GOT3 (cell line): Measurements from ENCODE around the gene RNF223.
"Not testable (repeated sequence)": the region's sequence is repeated elsewhere in the genome, so short reads cannot be mapped to it uniquely, and the experiment has no call there.

Source experiments
- DNase-seq: peaks from one replicate; lab custom pipeline; 2025; ENCODE audit warnings: mixed read lengths; lab: John Stamatoyannopoulos, UW

Gene RNF223

DNA sequence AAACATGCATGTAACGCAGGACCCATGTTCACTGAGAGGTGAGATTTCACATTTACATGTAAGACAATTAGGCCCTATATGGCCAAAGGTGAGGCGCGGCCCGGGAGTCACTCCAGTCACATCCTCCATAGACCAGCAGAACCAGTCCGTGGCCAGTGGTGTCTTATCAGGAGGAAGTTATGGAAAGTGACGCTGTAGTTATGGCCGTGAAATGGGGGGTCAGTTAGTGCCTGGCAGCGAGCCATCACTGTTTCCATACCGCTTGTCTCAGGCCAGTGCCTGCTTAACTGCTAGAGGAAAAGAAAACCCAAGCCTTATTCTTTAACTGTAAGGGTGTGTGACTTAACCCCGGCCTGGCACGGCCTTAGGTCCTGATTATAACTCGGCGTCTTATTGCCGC is 35.6 kb upstream of the RNF223 start:
- no peak for DNase-seq

- no peak for DNase-seq
These were observed 32.6 kb upstream of the RNF223 start for GRCh38 chr1:1106510-1107221.

- DNase-seq: not testable (repeated sequence)
These were observed 30.0 kb upstream of the RNF223 start for GRCh38 chr1:1104152-1104551.

DNA sequence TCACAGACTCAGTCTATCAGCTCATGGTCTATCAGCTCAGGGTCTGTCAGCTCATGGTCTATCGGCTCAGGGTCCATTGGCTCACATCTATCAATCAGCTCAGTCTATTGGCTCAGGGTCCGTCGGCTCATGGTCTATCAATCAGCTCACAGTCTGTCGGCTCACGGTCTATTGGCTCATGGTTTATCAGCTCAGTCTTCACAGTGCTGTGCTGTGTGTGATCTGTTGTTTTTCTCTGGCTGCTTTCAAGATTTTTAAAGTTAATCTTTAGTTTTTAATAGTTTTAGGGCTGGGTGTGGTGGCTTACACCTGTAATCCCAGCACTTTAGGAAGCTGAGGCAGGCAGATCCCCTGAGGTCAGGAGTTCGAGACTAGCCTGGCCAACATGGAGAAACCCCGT is 27.4 kb upstream of the RNF223 start:
- DNase-seq: no peak

- no peak for DNase-seq
These were observed 26.2 kb upstream of the RNF223 start for GRCh38 chr1:1100296-1100695.

- no peak for DNase-seq
These were observed 25.5 kb upstream of the RNF223 start for GRCh38 chr1:1099506-1100183.

- no peak for DNase-seq
These were observed 24.7 kb upstream of the RNF223 start for GRCh38 chr1:1098681-1099421.

DNA sequence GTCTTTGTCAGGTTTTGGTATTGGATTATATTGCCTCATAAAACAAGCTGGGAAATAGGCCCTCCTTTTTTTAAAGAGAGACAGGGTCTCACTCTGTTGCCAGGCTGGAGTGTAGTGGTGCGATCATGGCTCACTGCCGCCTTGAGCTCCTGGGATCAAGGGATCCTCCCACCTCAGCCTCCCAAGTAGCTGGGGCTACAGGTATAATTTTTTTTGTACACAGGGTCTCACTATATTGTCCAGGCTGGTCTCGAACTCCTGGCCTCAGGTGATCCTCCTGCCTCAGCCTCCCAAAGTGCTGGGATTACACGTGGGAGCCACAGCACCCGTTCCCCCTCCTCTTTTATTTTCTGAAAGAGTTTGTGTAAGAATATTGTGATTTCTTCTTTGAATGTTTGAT is 22.0 kb upstream of the RNF223 start:
- DNase-seq: not testable (repeated sequence)

GRCh38 chr1:1094981-1095380 is 20.9 kb upstream of the RNF223 start:
- no peak for DNase-seq

GRCh38 chr1:1093610-1093943 is 19.5 kb upstream of the RNF223 start:
- DNase-seq: no peak

DNA sequence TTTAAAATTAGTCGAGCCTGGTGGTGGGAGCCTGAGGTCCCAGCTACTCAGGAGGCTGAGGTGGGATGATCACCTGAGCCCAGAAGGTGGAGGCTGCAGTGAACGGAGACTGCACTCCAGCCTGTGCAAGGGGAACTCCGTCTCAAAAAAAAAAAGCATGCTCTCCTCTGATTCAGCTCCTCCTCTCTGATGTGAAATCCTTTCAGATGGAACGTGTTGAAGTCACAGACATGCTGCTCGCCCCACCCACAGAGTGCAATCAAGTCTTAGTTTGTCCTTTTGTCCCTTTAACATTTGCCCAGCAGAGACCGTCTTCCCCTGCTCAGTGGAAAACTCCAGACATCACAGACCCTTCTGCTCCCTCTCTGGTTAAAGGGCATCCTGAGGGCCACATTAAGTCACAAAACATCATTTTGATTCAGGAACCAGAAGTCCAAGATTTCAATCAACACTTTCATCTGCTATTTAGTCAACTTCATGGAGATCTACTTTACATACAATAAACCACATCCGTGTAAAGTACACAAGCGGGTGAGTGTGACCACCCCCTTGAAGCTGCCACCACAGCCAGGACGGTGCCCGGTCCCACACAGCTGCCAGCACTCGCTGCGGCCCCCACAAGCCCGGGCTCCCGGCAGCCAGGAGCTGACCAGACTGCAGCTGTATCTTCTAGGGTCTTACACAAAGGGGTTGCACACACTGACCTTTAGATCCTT is 18.9 kb upstream of the RNF223 start:
- no peak for DNase-seq

- no peak for DNase-seq
These were observed 18.2 kb upstream of the RNF223 start for GRCh38 chr1:1092149-1092855.

GRCh38 chr1:1091344-1092148 is 17.4 kb upstream of the RNF223 start:
- DNase-seq: no peak

DNA sequence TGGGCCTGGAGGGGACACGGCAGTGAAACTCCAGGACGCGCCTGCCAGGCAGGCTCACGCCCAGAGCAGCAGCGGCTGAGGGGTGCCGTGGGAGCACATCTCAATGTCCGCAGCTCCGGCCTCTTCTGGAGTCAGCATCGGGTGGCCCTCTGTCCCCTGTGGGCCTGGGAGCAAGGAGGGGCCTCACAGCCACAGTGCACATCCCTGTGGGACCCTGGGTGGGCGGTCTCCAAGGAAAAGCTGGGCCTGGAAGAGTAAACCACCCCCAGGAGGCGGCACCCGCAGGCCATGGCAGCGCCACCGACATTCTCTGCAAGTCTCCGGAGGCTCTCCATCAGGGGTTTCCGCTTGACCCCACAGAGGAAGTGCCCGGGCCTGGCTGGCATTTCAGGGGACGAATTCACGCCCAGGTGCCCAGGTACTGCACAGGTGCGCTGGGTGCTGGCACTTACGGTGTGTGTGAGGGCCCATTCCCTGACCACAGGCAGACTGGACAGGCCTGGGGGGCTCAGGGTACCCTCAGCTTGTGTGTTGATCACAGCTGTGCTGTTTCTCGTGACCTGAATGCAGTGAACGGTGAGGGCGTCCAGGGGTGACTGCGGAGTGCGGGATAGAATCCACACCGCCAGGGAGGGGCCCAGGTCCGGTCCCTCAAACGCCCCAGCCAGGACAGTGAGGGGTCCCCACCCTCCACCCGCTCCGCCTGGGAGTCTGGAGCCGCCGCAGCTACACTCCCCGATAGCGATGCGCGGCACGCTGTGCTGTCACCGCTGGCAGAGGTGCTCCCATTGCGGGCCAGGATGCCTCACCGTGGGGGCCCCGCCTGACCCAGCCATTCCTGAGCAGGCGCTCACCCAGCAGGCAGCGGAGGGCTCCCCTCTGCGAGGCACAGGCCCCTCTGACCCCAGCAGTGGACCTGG is 16.6 kb upstream of the RNF223 start:
- DNase-seq: no peak

GRCh38 chr1:1089731-1090423 is 15.8 kb upstream of the RNF223 start:
- DNase-seq: no peak

DNA sequence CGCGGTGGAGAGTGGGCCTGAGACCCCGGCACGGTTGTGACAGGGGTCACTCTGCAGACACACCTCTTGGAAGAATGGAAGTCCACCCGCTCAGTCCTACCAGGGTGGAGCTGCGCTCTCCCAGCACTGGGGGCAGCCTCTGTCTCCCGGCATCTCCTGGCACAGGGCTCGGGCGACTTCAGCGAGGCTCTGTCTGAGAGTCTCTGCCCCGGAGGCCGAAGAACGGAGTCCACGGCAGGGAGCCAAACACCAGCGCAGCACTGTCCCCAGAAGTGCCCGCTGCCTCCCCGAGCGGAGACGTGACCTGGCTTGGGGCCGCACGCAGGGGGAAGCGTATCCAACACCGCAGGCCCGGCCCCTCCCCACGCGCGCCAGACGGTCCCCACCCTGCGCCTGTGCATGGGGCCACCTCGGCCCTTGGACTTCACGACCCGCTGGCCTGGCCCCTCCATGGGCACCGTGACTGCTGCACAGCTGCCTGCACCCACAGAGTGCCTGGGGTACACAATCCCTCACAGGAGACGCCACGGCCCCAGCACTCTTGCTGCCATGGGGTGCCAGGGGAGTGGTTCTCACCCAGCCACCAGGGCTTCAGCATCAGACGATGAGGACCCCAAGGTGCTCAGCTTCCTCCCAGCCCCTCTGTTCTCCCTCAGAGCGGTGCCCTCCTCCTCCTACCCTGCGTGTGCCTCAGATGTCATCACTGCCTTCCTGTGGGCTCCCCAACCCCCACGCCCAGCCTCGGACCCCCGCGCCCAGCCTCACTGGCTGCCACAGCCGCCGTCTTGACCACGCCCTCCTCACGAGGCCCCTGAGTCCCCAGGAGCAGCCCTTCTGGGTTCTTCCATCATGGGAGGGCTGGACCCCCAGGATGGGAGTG is 14.9 kb upstream of the RNF223 start:
- DNase-seq: no peak

DNA sequence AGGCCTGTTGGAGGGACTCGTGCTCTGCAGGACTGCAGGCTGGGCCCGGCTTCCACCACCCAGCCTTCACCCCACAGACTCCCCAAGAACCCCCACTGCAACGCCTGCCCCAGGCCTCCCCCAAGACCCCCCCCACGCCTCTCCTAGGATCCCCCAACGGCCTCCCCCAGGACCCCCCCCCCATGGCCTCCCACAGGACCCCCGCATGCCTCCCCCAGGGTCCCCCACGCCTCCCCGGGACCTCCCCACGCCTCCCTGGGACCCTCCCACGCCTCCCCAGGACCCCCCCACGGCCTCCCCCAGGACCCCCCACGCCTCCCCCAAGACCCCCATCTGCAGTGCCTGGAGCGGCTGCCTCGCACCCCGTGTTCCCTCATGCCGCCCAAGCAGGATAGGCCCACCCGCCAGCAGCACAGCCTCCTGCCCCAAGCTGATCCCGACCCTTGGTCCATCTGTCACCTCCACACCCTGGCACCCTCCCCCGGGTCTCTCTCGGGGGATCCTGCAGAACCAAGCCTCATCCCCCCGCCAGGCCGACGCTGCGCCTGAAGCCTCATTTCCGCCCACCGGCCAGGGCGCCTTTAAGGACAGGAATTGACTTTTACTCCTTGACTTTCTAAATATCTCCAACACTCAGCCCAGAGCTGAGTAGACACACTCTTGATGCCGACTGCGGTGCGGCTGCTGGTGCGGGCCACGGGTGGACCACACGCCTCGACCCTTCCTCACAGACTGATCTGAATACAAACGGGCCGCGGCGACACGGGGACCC is 14.1 kb upstream of the RNF223 start:
- no peak for DNase-seq
